H1 (cell line): ENCODE results near the gene STT3B. TPM values are rescaled to one million over a fixed set of nuclear protein-coding genes. Genes with fewer than 3 reads are reported as not detected.
A peak's percentile ranks its signal among the peaks of the same experiment; 100 is the strongest.

Source experiments
- CTCF ChIA-PET: fragments of 300-600 bp; sonication (Branson Sonifier 250); formaldehyde crosslinking; loops from one replicate; lab custom pipeline; 2021; ENCODE audit not compliant: partially characterized antibody; lab: Charles Lee
- POLR2A ChIA-PET: fragments of 300-600 bp; sonication (Branson Sonifier 250); formaldehyde crosslinking; loops from one replicate; lab custom pipeline; 2021; ENCODE audit warnings: inconsistent platforms; ENCODE audit not compliant: partially characterized antibody; lab: Charles Lee
- DNase-seq, 2 experiments: peaks; one replicate each; pipeline versions ENCODE4 v3.0.0 to v3.0.0-alpha.2; 2010 to 2022; ENCODE audit warnings: low spot score in 2 of 2, low read depth in 1 of 2, mixed read lengths in 1 of 2
- FAIRE-seq: peaks from 2 replicates; lab custom pipeline; 2011; peaks lifted over from hg19 to GRCh38; lab: Jason Lieb, UNC
- H2AFZ ChIP-seq: 2 replicates; pipeline ENCODE4 v1.8.1; 2012; ENCODE audit warnings: low read length, inconsistent platforms
- H2AK5ac ChIP-seq: 2 replicates; pipeline ENCODE4 v1.6.1; 2013; ENCODE audit warnings: low read depth, low read length
- H2BK120ac ChIP-seq: replicated peaks from 2 replicates; pipeline ENCODE3; 2013; ENCODE audit warnings: low read depth, low read length, inconsistent platforms
- H2BK12ac ChIP-seq: 2 replicates; pipeline ENCODE4 v1.6.1; 2013; ENCODE audit warnings: low read depth, low read length
- H2BK15ac ChIP-seq: 2 replicates; pipeline ENCODE4 v1.6.1; 2013; ENCODE audit warnings: low read length
- H2BK20ac ChIP-seq: 2 replicates; pipeline ENCODE4 v1.6.1; 2013; ENCODE audit warnings: low read length
- H2BK5ac ChIP-seq: 2 replicates; pipeline ENCODE4 v1.6.1; 2013; ENCODE audit warnings: low read depth, low read length
- H3K14ac ChIP-seq: 2 replicates; pipeline ENCODE4 v1.6.1; 2013; ENCODE audit warnings: inconsistent platforms; ENCODE audit not compliant: insufficient read length
- H3K18ac ChIP-seq: 2 replicates; pipeline ENCODE4 v1.6.1; 2013; ENCODE audit warnings: low read length; ENCODE audit errors: extremely low read depth
- H3K23ac ChIP-seq: 2 replicates; pipeline ENCODE4 v1.6.1; 2013; ENCODE audit warnings: inconsistent platforms; ENCODE audit not compliant: insufficient read length
- H3K23me2 ChIP-seq: 2 replicates; pipeline ENCODE4 v1.6.1; 2013; ENCODE audit warnings: low read depth, low read length
- H3K27ac ChIP-seq: 2 replicates; pipeline ENCODE4 v1.6.1; 2011; ENCODE audit warnings: low read depth, low read length, inconsistent platforms
- H3K27me3 ChIP-seq, 4 experiments: replicated peaks in 1 of 4; 1 replicate in 1 of 4; 2 replicates in 3 of 4; pipeline versions ENCODE4 v1.6.1 to v1.8.1; 2011 to 2013; ENCODE audit warnings: low read length in 3 of 4, mild to moderate bottlenecking in 3 of 4, inconsistent platforms in 2 of 4, mixed read lengths in 2 of 4, moderate library complexity in 1 of 4; ENCODE audit not compliant: control insufficient read depth in 3 of 4, insufficient read depth in 3 of 4; ENCODE audit errors: extremely low read depth in 1 of 4
- H3K36me3 ChIP-seq, 4 experiments: 2 replicates each; pipeline versions ENCODE4 v1.6.1 to v1.8.1; 2011 to 2013; ENCODE audit warnings: mild to moderate bottlenecking in 4 of 4, low read length in 3 of 4, moderate library complexity in 2 of 4, control low read depth in 1 of 4, inconsistent platforms in 1 of 4; ENCODE audit not compliant: insufficient read depth in 4 of 4, control insufficient read depth in 2 of 4
- H3K4ac ChIP-seq: replicated peaks from 2 replicates; pipeline ENCODE3; 2013; ENCODE audit warnings: low read length, low read depth, mixed read lengths, inconsistent platforms; ENCODE audit not compliant: insufficient read length
- H3K4me1 ChIP-seq, 4 experiments: replicated peaks in 1 of 4; 1 replicate in 1 of 4; 2 replicates in 3 of 4; pipeline versions ENCODE4 v1.6.1 to v1.8.1; 2011 to 2013; ENCODE audit warnings: low read length in 3 of 4, inconsistent platforms in 2 of 4, mixed read lengths in 1 of 4; ENCODE audit not compliant: insufficient read depth in 4 of 4, control insufficient read depth in 3 of 4
- H3K4me2 ChIP-seq, 2 experiments: 2 replicates each; pipeline versions ENCODE4 v1.6.1 to v1.8.1; 2011 to 2013; ENCODE audit warnings: low read depth in 2 of 2, low read length in 2 of 2, control low read depth in 1 of 2, inconsistent platforms in 1 of 2, mild to moderate bottlenecking in 1 of 2; ENCODE audit not compliant: insufficient read depth in 1 of 2
- H3K4me3 ChIP-seq, 4 experiments: fragments of 200-600, 300-600 bp in 1 of 4; sonication (generic), shearing (Covaris generic), sonication (Bioruptor Twin) in 1 of 4; 2 replicates each; pipeline versions ENCODE4 v1.5.1 to v1.8.1; 2011 to 2016; ENCODE audit warnings: low read length in 4 of 4, low read depth in 3 of 4, control low read depth in 2 of 4, inconsistent platforms in 2 of 4, mild to moderate bottlenecking in 2 of 4, mixed read lengths in 1 of 4, moderate library complexity in 1 of 4; ENCODE audit not compliant: insufficient read depth in 2 of 4; ENCODE audit errors: extremely low read depth in 1 of 4
- H3K56ac ChIP-seq: replicated peaks from 2 replicates; pipeline ENCODE3; 2013; ENCODE audit warnings: low read depth, mild to moderate bottlenecking, mixed read lengths, low read length, inconsistent platforms; ENCODE audit not compliant: insufficient read length
- H3K79me1 ChIP-seq: 2 replicates; pipeline ENCODE4 v1.6.1; 2013; ENCODE audit warnings: low read depth, low read length, control low read depth
- H3K79me2 ChIP-seq, 2 experiments: 2 replicates each; pipeline versions ENCODE4 v1.6.1 to v1.8.1; 2012 to 2013; ENCODE audit warnings: low read length in 2 of 2, mild to moderate bottlenecking in 2 of 2, inconsistent platforms in 1 of 2; ENCODE audit not compliant: insufficient read depth in 2 of 2, control insufficient read depth in 1 of 2
- H3K9ac ChIP-seq, 4 experiments: replicated peaks in 1 of 4; 1 replicate in 1 of 4; 2 replicates in 3 of 4; pipeline versions ENCODE4 v1.6.1 to v1.8.1; 2011 to 2013; ENCODE audit warnings: low read depth in 3 of 4, low read length in 3 of 4, control low read depth in 2 of 4, mild to moderate bottlenecking in 2 of 4, moderate library complexity in 2 of 4, inconsistent platforms in 1 of 4; ENCODE audit errors: extremely low read depth in 1 of 4
- H3K9me3 ChIP-seq, 2 experiments: 2 replicates each; pipeline versions ENCODE4 v1.6.1 to v1.8.1; 2012 to 2013; ENCODE audit warnings: mild to moderate bottlenecking in 2 of 2, moderate library complexity in 2 of 2, control low read depth in 1 of 2, inconsistent platforms in 1 of 2, low read depth in 1 of 2, low read length in 1 of 2, mixed read lengths in 1 of 2; ENCODE audit not compliant: insufficient read depth in 2 of 2
- H4K20me1 ChIP-seq, 2 experiments: replicated peaks in 1 of 2; 2 replicates each; pipeline versions ENCODE3 to v1.8.1; 2011 to 2013; ENCODE audit warnings: inconsistent platforms in 2 of 2, low read length in 2 of 2, mild to moderate bottlenecking in 1 of 2; ENCODE audit not compliant: insufficient read depth in 2 of 2, control insufficient read depth in 1 of 2
- H4K5ac ChIP-seq: 2 replicates; pipeline ENCODE4 v1.6.1; 2013; ENCODE audit warnings: low read length, low read depth, mixed read lengths, inconsistent platforms; ENCODE audit not compliant: insufficient read length
- H4K8ac ChIP-seq: 2 replicates; pipeline ENCODE4 v1.8.0; 2013; ENCODE audit warnings: mild to moderate bottlenecking, moderate library complexity, low read length, inconsistent platforms; ENCODE audit not compliant: insufficient read depth; ENCODE audit errors: extremely low read depth
- H4K91ac ChIP-seq: replicated peaks from 2 replicates; pipeline ENCODE3; 2013; ENCODE audit warnings: low read length, mixed read lengths, inconsistent platforms; ENCODE audit not compliant: insufficient read length
- CHD2 ChIP-seq: IDR thresholded peaks from 2 replicates; pipeline ENCODE4 v1.6.1; 2012; ENCODE audit warnings: low read length, improper control_type of control experiment
- EZH2 ChIP-seq: fragments of 200-600 bp; sonication (generic); IDR thresholded peaks from 2 replicates; pipeline ENCODE4 v1.7.1; 2012; ENCODE audit warnings: low read depth, mild to moderate bottlenecking, moderate library complexity, low read length, inconsistent platforms; ENCODE audit not compliant: severe bottlenecking
- WGBS, 2 experiments: shearing (Covaris generic) in 1 of 2; methylation state at CpG; one replicate each; pipeline versions ENCODE4 v1.1.6 to v1.1.7; 2013 to 2015; ENCODE audit warnings: low lambda C conversion rate in 2 of 2, mixed read lengths in 2 of 2, inconsistent platforms in 1 of 2, low coverage in 1 of 2, missing lambda C conversion rate in 1 of 2; ENCODE audit not compliant: insufficient replicate concordance in 2 of 2, insufficient coverage in 1 of 2, insufficient read length in 1 of 2; ENCODE audit errors: extremely low coverage in 1 of 2, missing lambda C conversion rate in 1 of 2; 5-methylcytosine and 5-hydroxymethylcytosine counted together
- polyA plus RNA-seq, 7 experiments: library from polyadenylated mRNA; depleted of rRNA in 3 of 7; stranded (reverse) in 5 of 7; unstranded in 2 of 7; fragments of >200 nt in 5 of 7; fragments of 200-250 nt in 2 of 7; gene quantifications; 1 replicate in 5 of 7; 2 replicates in 1 of 7; 4 replicates in 1 of 7; pipeline versions ENCODE4 v1.2.1 to v1.2.3, GENCODE V29; 2011 to 2013; ENCODE audit warnings: missing spikeins in 2 of 7, mixed read lengths in 2 of 7
- total RNA-seq: library from RNA; stranded (reverse); fragmentation: NEBNext Ultra II Directional; extraction: Animal tissue kit (Norgen Biotek cat#: 25700); gene quantifications from 2 replicates; pipeline ENCODE4 v1.2.1, GENCODE V29; 2021

STT3B gene
- total and polyA plus RNA-seq, 2 of the 8 experiments (the other 6 are each of a cell fraction or from before 2014, with no cell fraction given): 43.5 to 134 TPM

DNA sequence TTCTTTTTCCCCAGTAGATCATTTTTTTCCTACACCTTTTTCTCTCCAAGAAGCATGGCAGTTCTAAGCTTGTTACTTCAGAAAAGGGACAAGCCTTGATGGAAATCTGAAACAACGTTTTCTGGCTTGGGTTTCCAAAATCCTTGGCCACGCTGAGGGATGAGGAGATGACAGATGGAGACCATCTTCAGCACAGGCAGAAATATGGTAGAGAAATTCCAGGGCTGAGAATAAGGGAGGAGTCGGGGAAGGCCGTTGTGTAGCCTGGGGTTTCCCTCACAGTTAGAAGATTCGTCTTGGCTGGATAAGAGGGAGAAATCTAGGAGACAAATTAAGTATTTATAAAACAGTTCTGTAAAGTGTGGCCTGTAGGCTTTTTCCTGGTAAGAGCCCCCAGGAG is 33.9 kb upstream of the STT3B start:
- Histone ChIP-seq H4K5ac (no peak overlapping the region), H3K79me1 (no peaks in the 10 kb centered on the region), H3K36me3 (no peaks in the 10 kb centered on the region), H4K20me1 (no peaks in the 10 kb centered on the region), H3K79me2 (no peaks in the 10 kb centered on the region), H3K23ac (no peak overlapping the region), H4K91ac (no peak overlapping the region), H3K56ac (no peak overlapping the region), H3K9ac (no peak overlapping the region), H2BK5ac (no peak overlapping the region), H2AK5ac (no peak overlapping the region), H2BK20ac (no peak overlapping the region), H2BK120ac (no peak overlapping the region), H3K27ac (no peak overlapping the region), H4K8ac (no peak overlapping the region), H3K23me2 (no peaks in the 10 kb centered on the region), H3K9me3 (no peaks in the 10 kb centered on the region), H3K14ac (no peak overlapping the region), H2BK12ac (no peak overlapping the region), H3K27me3 (peaks cover 0 to 1% (median 0%) of the 10 kb centered on the region in 4 experiments; a peak in 1 of 7 replicates), H3K4me2 (no peak overlapping the region), H3K18ac (no peak overlapping the region), H3K4me1 (peaks cover 0 to 2% (median 0%) of the 10 kb centered on the region in 4 experiments; a peak in 1 of 7 replicates), H3K4me3 (no peak overlapping the region), H2BK15ac (no peak overlapping the region), H2AFZ (0 out of 2 replicates have a peak overlapping the region, but pooled peaks have one; percentile 31), H3K4ac (no peak overlapping the region)
- ChIA-PET POLR2A (interaction anchor here (2.0 kb wide), 1 partner anchor 34 kb away, joined by 4 read pairs; the partner anchor contains the start of gene STT3B), CTCF (interaction anchor here (1.5 to 1.6 kb wide), 2 partner anchors 14 to 29 kb away, joined by 3 read pairs; no protein-coding TSS in a partner anchor)
- FAIRE-seq (no peak), DNase-seq (no peak)
- 84% methylated on average over 5 of the region's 5 CpGs; no CpG with 5 or more reads in 1 of the 2 experiments for WGBS, 2 experiments
- TF ChIP-seq EZH2 (no peak), CHD2 (no peak)
